Right cardiac atrium (tissue), 5 donors: ENCODE measurements around the gene VSTM2A. TPM values are rescaled to one million over a fixed set of nuclear protein-coding genes. Genes with fewer than 3 reads are reported as not detected.
"Not testable (repeated sequence)": the region's sequence is repeated elsewhere in the genome, so short reads cannot be mapped to it uniquely, and the experiment has no call there.

Experiments
- ATAC-seq, 2 donors: fragments of 200-7000 bp; cut with Tn5 transposase; one replicate each; pipeline versions ENCODE4 v1.8.0 to v1.9.1; 2020; ENCODE audit warnings: moderate library complexity in 2 of 2, mild to moderate bottlenecking in 1 of 2
- DNase-seq, 3 donors: peaks; one replicate each; pipeline ENCODE4 v3.0.0-alpha.2; 2020
- H3K27ac ChIP-seq: one replicate; pipeline ENCODE4 v1.5.1; 2013; ENCODE audit warnings: mild to moderate bottlenecking, low read length, control low read depth, moderate library complexity
- H3K27me3 ChIP-seq: one replicate; pipeline ENCODE4 v1.6.1; 2013; ENCODE audit not compliant: control insufficient read depth, insufficient read depth
- H3K4me1 ChIP-seq: one replicate; pipeline ENCODE4 v1.6.1; 2013; ENCODE audit warnings: low read length; ENCODE audit not compliant: control insufficient read depth, insufficient read depth
- H3K4me3 ChIP-seq: one replicate; pipeline ENCODE4 v1.5.1; 2013; ENCODE audit warnings: low read length, control low read depth
- H3K9me3 ChIP-seq: one replicate; pipeline ENCODE4 v1.6.1; 2013; ENCODE audit warnings: low read length; ENCODE audit not compliant: control insufficient read depth
- WGBS: extraction: QIAGEN DNeasy Blood & Tissue Kit; methylation state at CpG from one replicate; pipeline ENCODE4 v1.1.7; 2013; 5-methylcytosine and 5-hydroxymethylcytosine counted together
- intact Hi-C, 4 donors: fragments of 100-400 bp; cut with DNase I; formaldehyde crosslinking; loops; one replicate each; pipeline versions ENCODE4 v1.11.0 to v1.14.0; 2022 to 2023
- long read RNA-seq, 4 donors: library from polyadenylated mRNA; unstranded; transcript quantifications; one replicate each; pipeline ENCODE4 v2.0.0, GENCODE V29; 2020 to 2021
- polyA plus RNA-seq: library from polyadenylated mRNA; stranded (reverse); fragments of 200-250 nt; gene quantifications from one replicate; pipeline ENCODE4 v1.2.3, GENCODE V29; 2013
- total RNA-seq, 4 donors: library from RNA; stranded (reverse); fragmentation: NEBNext Ultra II Directional; extraction: Animal tissue kit (Norgen Biotek cat#: 25700); gene quantifications; one replicate each; pipeline ENCODE4 v1.2.1, GENCODE V29; 2021
- donor health status: healthy with polysubstance abuse.
- donor health status: DM: no; HTN: yes; CAD: no.
- donor health status: DM: no; HTN: no; CAD: no.
- donor health status: DM: no; HTN: yes; CAD: no; lungs with severe emphysema.
- donor health status: DM: yes; HTN: yes; CAD: no.

The VSTM2A gene, protein sequence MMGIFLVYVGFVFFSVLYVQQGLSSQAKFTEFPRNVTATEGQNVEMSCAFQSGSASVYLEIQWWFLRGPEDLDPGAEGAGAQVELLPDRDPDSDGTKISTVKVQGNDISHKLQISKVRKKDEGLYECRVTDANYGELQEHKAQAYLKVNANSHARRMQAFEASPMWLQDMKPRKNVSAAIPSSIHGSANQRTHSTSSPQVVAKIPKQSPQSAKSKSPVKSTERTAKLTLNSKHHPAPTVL
- not detected for total RNA-seq
- polyA plus RNA-seq, result not detected
- long read RNA-seq, donor 1, result 0 reads
- long read RNA-seq, donor 2, result 0 reads
- long read RNA-seq, donor 3, result 0 reads
- long read RNA-seq, donor 4, result 0 reads

- peak in 2 of 3 donors; percentile 34 to 45 for DNase-seq
- intact Hi-C loops, result no loop called here
- H3K27me3 ChIP-seq, result peaks cover 3% of the 10 kb centered on the region
- no peak within 1 kb of the TSS for H3K27ac ChIP-seq
- ATAC-seq, result peak in 1 of 2 donors; percentile 55
- H3K4me1 ChIP-seq, result no peaks in the 10 kb centered on the region
- WGBS, result 2% methylated on average over 64 of the region's 64 CpGs
- H3K4me3 ChIP-seq, result peak within 1 kb of the TSS; percentile 31
- H3K9me3 ChIP-seq, result no peaks in the 10 kb centered on the region
These were observed at the start of gene VSTM2A for GRCh38 chr7:54541669-54542625. TSS of gene VSTM2A (plus strand) at chr7:54542375. CDS start at chr7:54542731, 356 bp downstream.

DNA sequence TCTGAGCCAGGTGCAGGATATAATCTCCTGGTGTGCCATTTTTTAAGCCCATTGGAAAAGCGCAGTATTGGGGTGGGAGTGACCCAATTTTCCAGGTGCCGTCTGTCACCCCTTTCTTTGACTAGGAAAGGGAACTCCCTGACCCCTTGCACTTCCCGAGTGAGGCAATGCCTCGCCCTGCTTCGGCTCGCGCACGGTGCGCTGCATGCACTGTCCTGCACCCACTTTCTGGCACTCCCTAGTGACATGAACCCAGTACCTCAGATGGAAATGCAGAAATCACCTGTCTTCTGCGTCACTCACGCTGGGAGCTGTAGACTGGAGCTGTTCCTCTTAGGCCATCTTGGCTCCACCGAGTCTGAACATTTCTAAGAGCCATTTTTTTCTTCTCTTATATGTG is 37.6 kb upstream of the VSTM2A start:
- intact Hi-C loops, H3K27ac ChIP-seq: not testable (repeated sequence)
- WGBS, result 84% methylated on average over 12 of the region's 12 CpGs

GRCh38 chr7:54529568-54529967 is 12.6 kb upstream of the VSTM2A start:
- Histone ChIP-seq H3K27me3 (no peaks in the 10 kb centered on the region), H3K27ac (no peak overlapping the region), H3K4me1 (no peaks in the 10 kb centered on the region), H3K4me3 (no peak overlapping the region), H3K9me3 (no peaks in the 10 kb centered on the region)
- 33% methylated on average over 1 of the region's 1 CpG for WGBS
- intact Hi-C loops, result no loop called here
- DNase-seq (no peak), ATAC-seq (no peak)

More for the DNA sequence above, 37.6 kb upstream of the VSTM2A start:
- H3K9me3 ChIP-seq, ATAC-seq, H3K27me3 ChIP-seq, DNase-seq, H3K4me3 ChIP-seq, H3K4me1 ChIP-seq: not testable (repeated sequence)

GRCh38 chr7:54538122-54538521 is 4.1 kb upstream of the VSTM2A start:
- Histone ChIP-seq H3K27me3 (no peaks in the 10 kb centered on the region), H3K4me1 (no peaks in the 10 kb centered on the region), H3K27ac (no peak overlapping the region), H3K4me3 (no peak overlapping the region), H3K9me3 (no peaks in the 10 kb centered on the region)
- WGBS, result 53% methylated on average over 3 of the region's 3 CpGs
- no peak for DNase-seq
- intact Hi-C loops, result no loop called here
- ATAC-seq, result no peak

DNA sequence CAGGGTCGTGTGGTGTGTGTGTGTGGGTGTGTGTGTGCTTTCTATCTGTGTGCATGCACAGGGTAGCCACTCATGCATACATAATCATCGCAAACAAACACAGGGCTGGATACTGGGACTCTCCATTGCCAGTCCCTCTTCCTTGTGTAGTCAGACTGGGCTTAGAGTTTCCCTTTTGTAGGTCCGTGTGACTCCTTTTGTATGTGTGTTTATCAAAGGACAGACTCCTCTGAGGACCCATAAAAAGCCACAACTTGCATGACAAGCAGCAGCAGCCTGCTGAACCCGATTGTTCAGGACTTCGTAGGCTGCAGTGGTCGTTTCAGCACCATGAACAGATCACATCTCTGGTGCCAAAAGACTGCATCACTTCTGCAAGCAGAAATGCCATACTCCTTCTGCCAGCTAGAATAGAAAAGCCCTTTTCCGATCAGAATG is 895 bp downstream of the VSTM2A start:
- Histone ChIP-seq H3K27ac (no peak overlapping the region), H3K27me3 (peaks cover 3% of the 10 kb centered on the region), H3K9me3 (no peaks in the 10 kb centered on the region), H3K4me1 (no peaks in the 10 kb centered on the region), H3K4me3 (no peak overlapping the region)
- 5% methylated on average over 7 of the region's 7 CpGs for WGBS
- DNase-seq, result no peak
- intact Hi-C loops, result no loop called here
- ATAC-seq, result no peak

DNA sequence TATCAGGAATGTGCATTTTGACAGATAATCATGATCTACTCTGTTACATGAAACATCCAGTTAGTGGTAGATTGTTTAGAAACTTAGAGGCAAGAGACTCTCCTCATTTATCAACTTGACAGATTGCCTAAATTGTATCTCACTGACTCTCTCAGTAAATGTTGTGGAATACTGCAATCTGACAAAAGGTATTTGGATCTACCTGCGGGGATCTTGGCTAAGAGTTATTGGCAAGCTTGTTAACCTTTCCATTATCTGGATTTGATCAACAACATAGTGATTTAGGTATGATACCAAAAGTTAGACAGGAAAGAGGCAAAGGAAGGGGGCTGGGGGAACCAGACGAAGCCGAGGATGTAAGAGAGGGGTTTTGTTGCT is 2.0 kb downstream of the VSTM2A start:
- Histone ChIP-seq H3K9me3 (no peaks in the 10 kb centered on the region), H3K27me3 (peaks cover 3% of the 10 kb centered on the region), H3K4me3 (no peak overlapping the region), H3K27ac (no peak overlapping the region), H3K4me1 (no peaks in the 10 kb centered on the region)
- ATAC-seq (no peak), DNase-seq (no peak)
- WGBS, result 5% methylated on average over 3 of the region's 3 CpGs
- intact Hi-C loops, result no loop called here

DNA sequence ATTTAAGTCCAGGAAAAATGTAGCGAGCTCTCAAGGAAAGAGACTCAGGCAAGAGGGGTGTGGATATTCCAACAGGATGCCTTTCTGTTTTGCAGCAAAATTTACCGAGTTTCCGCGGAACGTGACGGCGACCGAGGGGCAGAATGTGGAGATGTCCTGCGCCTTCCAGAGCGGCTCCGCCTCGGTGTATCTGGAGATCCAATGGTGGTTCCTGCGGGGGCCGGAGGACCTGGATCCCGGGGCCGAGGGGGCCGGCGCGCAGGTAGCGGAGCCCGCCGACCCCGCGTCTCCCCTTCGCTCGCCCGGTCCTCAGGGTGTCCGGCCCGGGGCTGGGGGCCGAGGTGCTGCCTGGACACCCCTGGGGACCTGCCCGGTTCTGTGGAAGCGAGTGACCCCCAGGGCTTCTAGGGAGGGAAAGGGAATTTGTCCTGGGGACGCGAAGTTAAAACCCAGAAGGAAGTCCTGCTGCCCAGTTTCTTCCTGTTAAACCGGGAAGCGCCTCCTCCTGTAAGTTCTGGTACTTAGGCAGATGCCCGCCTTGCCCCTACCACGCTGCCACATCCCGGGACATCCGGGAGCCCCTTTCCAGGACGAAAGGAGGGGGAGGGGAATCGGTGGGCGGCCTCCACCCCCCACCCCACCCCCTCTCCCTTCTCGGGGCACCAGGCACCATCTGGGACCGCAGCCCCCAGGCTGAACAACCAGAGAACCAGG is 2.5 kb downstream of the VSTM2A start:
- 2% methylated on average over 45 of the region's 45 CpGs for WGBS
- Histone ChIP-seq H3K9me3 (no peaks in the 10 kb centered on the region), H3K27ac (no peak overlapping the region), H3K4me1 (no peaks in the 10 kb centered on the region), H3K4me3 (no peak overlapping the region), H3K27me3 (peaks cover 3% of the 10 kb centered on the region)
- DNase-seq (no peak), ATAC-seq (no peak)
- intact Hi-C loops, result no loop called here

DNA sequence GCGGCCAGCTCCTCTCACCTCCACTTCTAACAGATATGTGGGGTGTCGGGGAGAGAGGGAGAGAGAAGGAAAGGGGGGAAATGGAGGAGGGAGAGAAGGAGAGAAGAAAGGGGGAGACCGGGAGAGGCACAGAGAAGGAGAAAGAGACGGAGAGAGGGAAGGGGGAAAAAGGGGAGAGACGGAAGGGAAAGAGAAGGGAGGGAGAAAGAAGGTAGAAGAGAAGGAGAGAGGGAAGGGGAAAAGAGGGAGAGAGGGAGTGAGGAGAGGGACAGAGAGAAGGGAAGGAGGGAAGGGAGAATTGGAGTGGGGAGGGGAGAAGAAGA is 3.0 kb downstream of the VSTM2A start:
- Histone ChIP-seq H3K27me3 (peaks cover 3% of the 10 kb centered on the region), H3K27ac (no peak overlapping the region), H3K4me1 (no peaks in the 10 kb centered on the region), H3K9me3 (no peaks in the 10 kb centered on the region), H3K4me3 (no peak overlapping the region)
- no peak for ATAC-seq
- intact Hi-C loops, result no loop called here
- DNase-seq, result no peak
- WGBS, result under 1% methylated on average over 5 of the region's 5 CpGs

- H3K27me3 ChIP-seq, result peaks cover 3% of the 10 kb centered on the region
- WGBS, result 1% methylated on average over 80 of the region's 80 CpGs
- H3K27ac ChIP-seq, result no peak overlapping the region
- H3K4me1 ChIP-seq, result no peaks in the 10 kb centered on the region
- no peaks in the 10 kb centered on the region for H3K9me3 ChIP-seq
- DNase-seq, result peak in 2 of 3 donors; percentile 30 to 34
- intact Hi-C loops, result no loop called here
- peak in 1 of 2 donors; percentile 22 for ATAC-seq
- no peak overlapping the region for H3K4me3 ChIP-seq
These were observed 4.2 kb downstream of the VSTM2A start for GRCh38 chr7:54546081-54546985.

GRCh38 chr7:54546986-54547314 is 4.8 kb downstream of the VSTM2A start:
- Histone ChIP-seq H3K9me3 (no peaks in the 10 kb centered on the region), H3K27me3 (peaks cover 3% of the 10 kb centered on the region), H3K27ac (no peak overlapping the region), H3K4me3 (no peak overlapping the region), H3K4me1 (no peaks in the 10 kb centered on the region)
- DNase-seq (no peak), ATAC-seq (no peak)
- intact Hi-C loops, result no loop called here
- 3% methylated on average over 15 of the region's 15 CpGs for WGBS
